HS-27A (cell line): Measurements from ENCODE around the gene RIPPLY3.
"Not testable (repeated sequence)": the region's sequence is repeated elsewhere in the genome, so short reads cannot be mapped to it uniquely, and the experiment has no call there.

Experiments
- DNase-seq: peaks from one replicate; pipeline ENCODE4 v3.0.0-alpha.2; 2012; ENCODE audit warnings: low read depth, missing footprints

RIPPLY3 gene

DNA sequence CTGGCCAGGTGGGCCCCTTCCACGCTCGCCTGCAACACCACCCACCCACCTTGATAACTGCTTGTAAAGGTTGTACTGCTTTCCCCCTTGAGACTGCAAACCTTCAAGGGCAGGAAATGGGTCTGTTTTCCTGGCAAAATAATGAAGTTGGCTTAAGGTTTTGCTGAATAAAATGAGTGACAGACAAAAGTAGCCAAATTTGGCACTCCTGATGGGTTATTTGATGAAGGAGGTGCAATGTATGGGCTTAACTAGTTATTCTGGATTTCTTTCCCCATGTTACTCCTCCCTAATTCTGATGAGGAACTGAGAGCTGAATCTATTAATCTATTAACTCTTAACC lies 25.5 kb upstream of the RIPPLY3 start:
- DNase-seq, result no peak

DNA sequence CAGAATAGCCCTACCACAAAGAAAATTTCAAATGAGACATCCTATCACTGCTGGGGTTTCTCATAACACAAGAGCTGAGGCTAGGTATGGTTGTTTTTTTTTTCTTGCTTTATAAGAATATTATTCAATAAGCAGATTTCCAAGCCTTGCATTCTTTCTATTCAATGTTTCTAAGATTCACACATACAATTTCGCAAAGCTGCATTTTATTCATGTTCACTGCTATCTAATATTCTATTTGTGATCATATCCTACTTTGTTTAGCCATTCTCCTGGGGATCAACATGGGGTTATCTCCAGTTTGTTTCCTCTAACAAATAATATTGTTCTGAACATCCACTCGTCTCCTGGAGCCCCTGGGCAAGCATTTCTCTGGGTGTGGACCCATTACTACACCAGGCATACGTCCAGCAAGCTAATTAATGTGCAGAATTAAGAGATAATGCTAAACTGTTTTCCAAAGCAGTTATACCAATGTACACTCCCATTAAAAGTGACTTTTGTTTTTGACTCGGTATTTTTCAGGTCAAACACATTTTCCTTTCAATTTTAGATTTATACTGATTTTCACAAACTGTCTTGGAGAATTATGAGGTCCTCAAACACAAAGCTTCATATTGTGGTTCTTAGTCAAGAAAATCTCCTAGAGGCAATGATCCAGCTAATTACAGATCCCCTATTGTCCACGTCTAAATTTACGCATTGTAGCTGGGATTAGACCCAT lies 24.4 kb upstream of the RIPPLY3 start:
- DNase-seq, result no peak

DNA sequence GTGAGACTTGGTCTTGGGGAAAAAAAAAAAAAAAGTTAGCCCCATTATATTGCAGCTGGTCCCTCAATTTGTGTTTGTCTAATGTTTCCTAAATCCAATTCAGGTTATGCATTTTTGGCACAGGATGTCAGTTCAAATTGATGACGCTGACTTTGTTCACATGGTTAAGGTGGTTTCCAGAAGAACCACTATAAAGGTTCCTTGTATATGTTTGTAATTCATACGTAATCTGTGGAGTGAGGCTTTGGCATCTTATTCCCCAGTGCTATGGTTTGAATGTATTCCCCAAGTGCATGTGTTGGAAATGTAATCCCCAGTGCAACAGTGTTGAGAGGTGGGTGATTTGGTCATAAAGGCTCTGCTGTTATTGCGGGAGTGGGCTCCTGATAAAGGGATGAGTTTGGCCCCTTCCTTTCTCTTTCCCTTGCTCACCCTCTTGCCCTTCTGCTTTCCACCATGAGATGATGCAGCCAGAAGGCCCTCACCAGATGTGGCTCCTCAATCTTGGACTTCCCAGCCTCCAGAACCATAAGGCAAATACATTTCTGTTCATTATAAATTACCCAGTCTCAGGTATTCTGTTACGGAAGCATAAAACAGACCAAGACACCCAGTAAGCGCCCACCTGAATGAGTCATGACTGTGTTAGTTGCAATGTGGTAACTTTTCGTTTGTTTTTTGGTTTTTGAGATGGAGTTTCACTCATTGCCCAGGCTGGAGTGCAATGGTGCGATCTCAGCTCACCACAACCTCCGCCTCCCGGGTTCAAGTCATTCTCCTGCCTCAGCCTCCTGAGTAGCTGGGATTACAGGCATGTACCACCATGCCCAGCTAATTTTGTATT lies 20.5 kb upstream of the RIPPLY3 start:
- no peak for DNase-seq

DNA sequence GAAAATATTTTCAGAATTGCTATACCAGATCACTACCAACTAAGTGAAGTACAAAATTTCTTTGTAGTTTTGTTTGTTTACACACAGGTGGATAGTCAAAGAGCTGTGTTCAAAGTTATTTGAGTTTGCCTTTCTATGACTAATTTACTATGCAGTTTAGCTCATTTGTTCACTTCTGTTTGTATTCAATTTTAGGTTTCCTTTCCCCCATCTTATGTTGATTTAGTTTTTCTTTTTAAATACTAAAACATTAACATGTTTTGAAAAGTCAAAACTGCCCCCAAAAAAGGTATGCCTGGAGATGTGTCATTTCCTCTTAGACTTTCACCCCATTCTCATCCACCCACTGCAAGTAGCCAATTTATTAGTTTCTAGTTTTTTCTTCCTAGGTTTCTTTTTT lies 18.7 kb upstream of the RIPPLY3 start:
- no peak for DNase-seq

DNA sequence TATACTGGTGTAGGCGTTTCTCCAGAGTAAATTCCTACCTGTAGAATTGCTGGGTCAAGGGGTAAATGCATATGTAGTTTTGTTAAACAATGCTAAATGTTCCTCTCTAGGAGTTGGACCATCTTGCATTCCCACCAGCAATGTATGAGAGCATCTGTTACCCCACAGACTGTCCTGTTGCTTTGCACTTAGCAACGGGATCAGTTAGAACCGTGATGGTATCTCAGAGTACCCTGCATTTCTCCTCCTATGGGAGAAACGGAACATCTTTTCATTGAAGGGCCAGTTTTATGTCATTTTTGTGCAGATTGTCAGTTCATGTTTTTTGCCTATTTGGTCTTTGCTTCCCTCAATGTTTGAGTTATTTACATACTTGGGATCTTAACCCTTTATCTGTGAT lies 18.0 kb upstream of the RIPPLY3 start:
- DNase-seq, result no peak

DNA sequence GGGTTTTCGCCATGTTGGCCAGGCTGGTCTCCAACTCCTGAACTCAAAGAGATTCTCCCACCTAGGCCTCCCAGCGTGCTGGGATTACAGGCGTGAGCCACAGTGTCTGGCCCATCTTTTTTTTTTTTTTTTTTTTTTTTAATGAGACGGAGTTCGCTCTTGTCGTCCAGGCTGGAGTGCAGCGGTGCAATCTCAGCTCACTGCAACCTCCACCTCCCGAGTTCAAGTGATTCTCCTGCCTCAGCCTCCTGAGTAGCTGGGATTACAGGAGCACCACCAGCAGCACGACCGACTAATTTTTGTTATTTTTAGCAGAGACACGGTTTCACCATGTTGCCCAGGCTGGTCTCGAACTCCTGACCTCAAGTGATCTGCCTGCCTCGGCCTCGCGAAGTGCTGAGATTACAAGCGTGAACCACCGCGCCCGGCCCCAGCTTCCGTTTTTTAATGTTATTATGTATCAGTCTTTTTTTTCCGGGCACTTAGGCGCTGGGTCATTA lies 17.3 kb upstream of the RIPPLY3 start:
- DNase-seq, result not testable (repeated sequence)

DNA sequence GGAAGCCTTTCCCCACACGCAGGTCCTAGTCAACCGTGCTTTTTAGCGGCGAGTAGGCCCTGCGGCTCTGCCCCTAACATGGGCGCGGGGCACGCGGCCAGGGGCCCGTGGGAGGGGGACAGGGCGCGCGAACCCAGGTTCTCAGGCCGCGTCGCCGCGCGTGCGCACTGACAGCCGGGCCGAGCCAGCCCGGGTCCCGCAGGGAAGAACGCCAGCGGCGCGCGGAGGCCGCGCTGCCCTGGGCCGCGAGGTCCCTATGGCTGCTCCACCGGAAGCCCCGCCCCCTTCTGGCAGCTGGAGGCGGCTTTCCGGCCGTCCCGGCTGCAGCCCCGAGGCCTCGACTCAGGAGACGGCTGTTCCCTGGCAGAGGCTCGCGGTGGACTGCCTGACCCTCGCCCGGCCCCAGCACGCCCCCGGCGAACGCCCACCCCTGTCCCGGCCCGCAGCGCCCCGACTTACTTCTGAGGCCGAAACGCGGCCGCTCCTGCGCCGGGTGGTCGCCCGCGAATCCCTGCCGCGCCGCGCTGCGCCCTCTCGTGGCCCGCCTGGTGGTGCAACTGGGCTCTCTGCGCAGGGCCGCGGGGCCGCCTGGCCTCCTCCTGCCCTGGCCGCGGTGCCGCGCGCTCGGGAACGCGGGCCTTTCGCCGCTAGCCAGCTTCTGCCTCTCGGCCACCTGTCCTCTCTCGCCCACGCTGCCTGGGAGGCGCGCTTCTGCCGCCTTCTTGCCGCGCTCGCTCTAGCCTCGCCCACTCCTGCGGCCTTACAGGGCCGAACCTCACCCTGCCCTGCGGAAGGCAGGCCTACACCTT lies 16.6 kb upstream of the RIPPLY3 start:
- DNase-seq, result peak; percentile 66

DNA sequence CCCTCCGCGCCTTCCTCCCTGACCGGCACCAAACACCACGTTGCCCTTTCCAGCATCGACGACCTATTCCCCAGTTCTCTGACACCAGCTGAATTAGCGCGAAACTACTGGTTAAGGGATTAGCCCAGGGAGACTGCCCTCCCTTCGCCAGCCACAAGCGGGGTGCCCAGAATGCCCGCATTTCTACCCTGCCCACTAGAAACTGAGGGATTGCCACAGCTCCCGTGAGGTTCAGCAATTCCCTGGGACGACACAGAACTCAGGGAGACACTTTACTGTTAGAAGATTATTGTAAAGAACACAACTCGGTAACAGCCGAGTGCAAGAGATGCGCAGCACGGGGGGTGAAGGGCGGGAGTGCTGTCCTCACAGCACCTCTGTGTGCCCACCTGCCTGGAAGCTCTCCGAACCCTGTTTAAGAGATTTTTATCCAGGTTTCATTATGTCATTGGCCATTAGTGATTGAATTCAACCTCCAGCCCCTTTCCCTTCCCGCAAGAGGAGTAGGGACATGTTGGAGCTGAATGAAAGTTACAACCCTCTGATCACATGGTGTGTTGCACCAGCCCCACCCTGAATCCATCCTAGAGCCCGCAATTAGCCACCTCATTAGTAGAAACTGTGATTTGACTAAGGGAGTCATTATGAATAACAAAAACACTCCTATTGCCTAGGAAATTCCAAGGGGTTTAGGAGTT lies 15.8 kb upstream of the RIPPLY3 start:
- DNase-seq, result no peak

DNA sequence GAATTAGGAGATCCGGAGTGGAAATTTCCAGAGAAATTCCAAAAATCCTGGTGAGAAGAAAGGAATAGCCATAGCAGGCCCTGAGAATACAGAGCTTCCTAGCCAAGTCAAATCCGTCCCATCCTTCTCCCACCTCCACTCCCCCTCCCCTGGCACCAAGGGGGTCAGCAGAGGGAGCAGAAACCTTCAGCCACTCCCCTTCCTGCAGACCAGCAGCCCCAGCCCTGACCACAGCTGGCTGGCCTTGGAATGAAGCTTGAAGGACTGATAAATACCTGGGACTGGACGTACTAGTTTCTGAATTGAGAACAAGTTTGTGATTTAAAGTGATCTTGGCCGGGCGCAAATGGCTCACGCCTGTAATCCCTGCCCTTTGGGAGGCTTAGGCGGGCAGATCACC lies 13.8 kb upstream of the RIPPLY3 start:
- DNase-seq, result no peak

DNA sequence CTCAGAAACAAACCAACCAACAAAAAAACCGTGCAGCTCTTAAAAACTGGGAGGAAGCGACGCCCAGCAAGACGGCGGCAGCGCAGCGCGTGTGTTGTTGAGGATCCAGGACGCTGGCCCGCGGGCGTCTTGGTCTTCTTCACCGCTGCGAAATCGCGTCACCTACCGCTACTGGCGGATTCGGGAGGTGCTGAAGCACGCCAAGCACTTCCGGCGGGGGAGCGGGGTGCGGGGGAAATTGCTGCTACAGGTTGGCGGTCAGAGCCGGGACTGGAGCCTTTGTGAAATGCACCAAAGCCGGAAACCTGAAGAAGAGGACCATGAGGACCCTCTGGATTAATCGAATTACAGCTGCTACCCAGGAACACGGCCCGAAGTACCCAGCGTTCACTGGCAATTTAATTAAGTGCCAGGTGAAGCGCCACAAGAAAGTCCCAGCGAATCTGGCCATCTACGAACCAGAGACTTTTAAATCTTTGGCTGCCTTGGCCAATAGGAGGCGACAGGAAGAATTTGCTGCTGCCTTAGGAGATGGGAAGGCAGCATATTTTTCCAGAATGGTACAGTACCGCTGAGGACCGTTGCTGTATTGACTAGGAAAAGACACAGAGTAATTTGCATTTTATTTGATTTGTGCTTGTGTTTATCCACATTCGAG lies 11.9 kb upstream of the RIPPLY3 start:
- DNase-seq, result no peak

DNA sequence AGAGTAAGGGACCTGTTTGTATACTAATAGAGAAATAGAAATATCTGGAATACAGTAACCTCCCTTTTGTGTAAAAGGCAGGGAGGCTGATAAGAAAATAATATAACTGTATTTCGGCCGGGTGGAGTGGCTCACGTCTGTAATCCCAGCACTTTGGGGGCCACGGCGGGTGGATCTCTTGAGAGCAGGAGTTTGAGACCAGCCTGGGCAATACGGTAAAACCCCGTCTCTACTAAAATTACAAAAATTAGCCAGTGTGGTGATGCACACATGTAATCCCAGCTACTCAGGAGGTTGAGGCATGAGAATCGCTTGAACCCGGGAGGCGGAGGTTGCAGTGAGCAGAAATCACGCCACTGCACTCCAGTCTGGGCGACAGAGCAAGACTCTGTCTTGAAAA lies 11.2 kb upstream of the RIPPLY3 start:
- DNase-seq, result not testable (repeated sequence)

DNA sequence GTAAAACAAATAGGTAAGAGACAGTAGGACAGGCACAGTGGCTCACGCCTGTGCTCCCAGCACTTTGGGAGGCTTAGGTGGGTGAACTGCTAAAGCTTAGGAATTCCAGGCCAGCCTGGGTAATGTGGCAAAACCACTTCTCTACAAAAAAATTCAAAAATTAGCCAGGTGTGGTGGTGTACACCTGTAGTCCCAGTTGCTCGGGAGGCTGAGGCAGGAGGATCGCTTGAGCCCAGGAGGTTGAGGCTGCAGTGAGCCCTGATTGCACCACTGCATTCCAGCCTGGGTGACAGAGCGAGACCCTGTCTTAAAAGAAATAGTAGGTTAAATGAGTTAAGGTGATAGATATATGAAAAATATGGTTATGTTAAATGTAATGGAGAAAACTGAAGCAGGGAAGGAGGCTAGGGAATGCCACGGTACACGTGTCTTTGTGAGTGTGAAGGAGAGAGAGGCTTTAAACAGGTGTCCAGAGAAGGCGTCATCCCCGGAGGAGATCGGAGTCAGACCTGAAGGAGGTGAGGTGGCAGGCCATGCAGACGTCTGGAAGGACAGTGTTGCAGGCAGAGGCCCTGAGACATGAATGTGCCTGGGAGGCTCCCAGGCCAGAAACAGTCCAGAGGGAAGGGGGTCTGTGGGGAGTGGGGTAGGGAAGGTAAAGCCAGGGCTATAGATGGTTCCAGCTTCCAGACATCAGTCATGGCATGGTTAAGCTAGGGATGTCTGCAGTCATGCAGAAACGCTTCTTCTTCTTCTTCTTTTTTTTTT lies 7.2 kb upstream of the RIPPLY3 start:
- no peak for DNase-seq

DNA sequence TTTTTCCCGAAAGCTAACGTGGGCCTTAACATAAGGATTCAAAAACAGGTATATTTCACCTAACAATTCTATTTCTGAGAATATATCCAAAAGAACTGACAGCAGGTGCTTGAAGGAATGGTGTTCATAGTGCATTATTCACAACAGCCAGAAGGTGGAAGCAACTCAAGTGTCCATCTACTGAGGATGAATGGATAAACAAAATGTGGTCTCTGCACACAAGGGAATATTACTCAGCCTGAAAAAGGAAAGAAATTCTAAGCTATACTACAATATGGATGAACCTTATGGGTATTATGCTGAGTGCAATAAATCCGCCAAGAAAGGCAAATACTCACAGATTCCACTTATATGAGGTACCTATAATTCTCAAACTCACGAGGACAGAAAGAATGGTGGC lies 6.1 kb upstream of the RIPPLY3 start:
- DNase-seq, result no peak

DNA sequence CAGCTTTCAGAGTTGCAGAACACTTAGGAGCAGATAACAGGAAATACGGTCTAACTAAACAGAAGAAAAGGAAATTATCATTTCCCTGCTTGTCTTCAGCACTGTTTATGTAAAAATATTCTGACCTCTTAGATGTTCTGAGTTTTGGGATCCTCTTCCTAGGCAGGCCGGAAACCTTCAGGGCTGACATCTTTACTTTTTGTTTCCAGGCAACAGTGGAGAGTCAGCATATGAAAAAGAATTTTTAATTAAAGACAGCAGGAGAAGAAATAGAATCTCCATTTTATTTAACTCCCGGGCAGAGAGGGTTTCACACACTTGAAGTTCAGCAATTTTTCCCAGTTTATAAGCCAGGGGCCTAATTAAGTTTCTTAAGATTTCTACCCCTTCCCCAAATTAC lies 5.1 kb upstream of the RIPPLY3 start:
- no peak for DNase-seq

DNA sequence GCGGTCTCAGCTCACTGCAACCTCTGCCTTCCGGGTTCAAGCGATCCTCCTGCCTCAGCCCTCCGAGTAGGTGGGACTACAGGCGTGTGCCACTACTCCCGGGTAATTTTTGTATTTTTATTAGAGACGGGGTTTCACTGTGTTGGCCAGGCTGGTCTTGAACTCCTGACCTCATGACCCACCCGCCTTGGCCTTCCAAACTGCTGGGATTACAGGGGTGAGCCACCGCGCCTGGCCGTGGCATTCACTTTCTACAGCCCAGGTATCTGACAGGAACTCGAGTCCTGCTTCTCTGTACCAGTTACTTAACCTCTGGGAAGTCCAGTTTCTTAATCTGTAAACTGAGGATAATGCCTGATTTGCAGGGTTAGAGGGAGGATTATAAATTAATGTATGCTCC lies 3.7 kb upstream of the RIPPLY3 start:
- DNase-seq, result not testable (repeated sequence)

DNA sequence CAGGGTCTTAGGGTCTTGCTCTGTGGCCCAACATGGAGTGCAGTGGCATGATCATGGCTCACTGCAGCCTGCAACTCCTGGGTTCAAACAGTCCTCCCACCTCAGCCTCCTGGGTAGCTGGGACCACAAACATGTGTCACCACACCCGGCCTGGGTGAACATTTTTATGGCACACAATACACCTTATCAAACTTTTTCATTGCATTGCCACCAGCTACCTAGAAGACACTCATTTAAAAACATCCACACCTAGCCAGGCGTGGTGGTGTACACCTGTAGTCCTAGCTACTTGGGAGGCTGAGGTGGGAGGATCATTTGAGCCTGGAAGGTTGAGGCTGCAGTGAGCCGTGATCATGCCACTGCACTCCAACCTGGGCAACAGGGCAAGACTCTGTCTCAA lies 2.6 kb upstream of the RIPPLY3 start:
- not testable (repeated sequence) for DNase-seq

DNA sequence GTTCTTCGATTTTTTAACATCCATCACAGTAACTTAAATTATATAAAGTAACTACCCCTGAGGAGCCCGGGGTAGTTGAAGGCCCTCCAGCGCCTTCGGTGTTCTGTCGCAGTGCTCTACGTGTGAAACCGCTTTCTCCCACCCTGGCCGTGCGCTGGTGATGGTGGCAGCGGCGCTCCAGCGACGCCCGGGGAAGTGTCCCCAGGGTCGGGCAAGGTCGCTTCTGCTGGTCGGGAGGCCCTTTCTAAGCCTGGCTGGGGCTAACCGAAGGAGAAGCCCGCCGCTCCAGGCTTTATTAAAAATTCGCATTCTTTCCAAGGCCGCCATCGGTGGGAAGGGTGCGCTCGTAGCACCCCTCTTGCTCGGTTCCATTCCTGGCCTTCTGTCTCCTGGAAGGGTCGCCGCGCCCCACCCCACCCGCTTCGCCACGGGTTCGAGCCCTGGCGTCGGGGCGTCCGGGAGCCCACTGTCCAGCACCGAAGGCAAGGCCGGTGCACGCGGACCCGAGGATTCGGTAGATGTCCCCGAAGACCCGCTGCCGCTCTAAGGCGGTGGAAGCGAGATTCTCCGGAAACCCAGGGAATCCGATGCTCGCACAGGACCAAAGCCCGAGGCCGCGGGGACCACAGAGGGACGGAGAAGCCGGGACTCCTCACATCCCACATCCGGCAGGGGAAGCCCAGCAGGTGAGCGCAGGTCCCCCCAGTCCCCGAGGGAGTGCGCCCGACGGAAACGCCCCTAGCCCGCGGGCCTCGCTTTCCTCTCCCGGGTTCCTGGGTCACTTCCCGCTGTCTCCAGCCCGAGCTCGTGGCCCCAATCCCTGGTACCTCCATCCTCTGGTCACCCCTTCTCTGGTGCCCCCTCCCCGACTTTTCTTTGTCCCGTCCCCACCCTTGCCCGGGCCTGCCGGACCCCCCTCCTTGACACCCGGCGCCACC lies 685 bp upstream of the RIPPLY3 start:
- DNase-seq, result no peak

DNA sequence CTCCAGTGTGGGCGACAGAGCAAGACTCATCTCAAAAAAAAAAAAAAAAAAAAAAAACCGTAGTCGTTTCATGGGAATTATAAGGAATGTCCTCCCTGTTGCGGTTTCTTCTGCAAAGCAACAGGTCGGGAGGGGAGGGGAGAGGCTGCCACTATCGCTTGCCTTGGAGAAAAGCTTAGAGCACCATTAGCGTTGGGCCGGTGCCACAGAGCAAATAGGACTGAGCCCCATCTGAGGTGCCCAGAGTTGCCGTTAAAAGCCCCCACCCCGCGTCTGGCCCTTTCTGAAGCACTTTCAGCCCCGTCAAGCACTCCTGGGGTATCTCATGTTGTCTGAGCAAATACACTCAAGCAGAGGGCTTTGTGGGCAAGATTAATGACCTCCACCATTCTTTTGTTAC lies 2.2 kb downstream of the RIPPLY3 start:
- no peak for DNase-seq

DNA sequence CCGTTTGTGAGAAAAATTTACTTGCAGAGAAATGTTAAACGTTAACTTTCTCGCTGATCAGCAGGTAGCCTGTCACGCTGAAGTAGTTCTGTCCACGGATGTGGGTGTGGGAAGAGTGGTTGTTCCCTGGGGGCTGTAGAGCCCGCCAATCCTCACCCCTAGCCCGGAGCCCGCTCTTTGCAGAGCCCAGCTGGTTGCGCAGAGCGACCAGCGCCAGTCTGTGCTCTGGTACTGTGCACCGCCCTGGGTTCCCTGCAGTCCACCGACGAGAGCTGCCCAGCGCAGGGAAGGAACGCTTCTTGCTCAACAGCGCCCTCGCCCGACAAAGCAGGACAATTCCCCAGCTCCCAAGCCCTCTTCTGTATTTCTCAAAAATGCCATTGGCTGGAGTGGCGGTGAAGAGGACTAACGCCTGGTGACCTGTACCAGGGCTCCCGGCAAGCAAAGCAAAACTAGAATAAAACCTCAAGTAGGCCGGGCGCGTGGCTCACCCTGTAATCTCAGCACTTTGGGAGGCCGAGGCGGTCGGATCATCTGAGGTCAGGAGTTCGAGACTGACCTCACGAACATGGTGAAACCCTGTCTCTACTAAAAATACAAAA lies 3.3 kb downstream of the RIPPLY3 start:
- DNase-seq, result no peak
